ENCODE measurements around the gene PPM1N. TPM values are rescaled to one million over a fixed set of nuclear protein-coding genes. Genes with fewer than 3 reads are reported as not detected.

The PPM1N gene
- total and polyA plus RNA-seq, 2 of the 13 experiments (the other 11 are each of a cell fraction or from before 2014, with no cell fraction given), result 0.31 to 1.8 TPM

GRCh38 chr19:45469132-45469944, 28.9 kb upstream of the PPM1N start (continued):
- TF ChIP-seq TERF1 (CRISPR knock-in tag; IDR thresholded peaks at IDR 0.05), result no peak
- TF ChIP-seq, protein P1, sequence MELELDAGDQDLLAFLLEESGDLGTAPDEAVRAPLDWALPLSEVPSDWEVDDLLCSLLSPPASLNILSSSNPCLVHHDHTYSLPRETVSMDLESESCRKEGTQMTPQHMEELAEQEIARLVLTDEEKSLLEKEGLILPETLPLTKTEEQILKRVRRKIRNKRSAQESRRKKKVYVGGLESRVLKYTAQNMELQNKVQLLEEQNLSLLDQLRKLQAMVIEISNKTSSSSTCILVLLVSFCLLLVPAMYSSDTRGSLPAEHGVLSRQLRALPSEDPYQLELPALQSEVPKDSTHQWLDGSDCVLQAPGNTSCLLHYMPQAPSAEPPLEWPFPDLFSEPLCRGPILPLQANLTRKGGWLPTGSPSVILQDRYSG (CRISPR knock-in tag; IDR thresholded peaks at IDR 0.05), result no peak
- no peak for TF ChIP-seq PRMT3 (CRISPR knock-in tag; IDR thresholded peaks at IDR 0.05; ENCODE audit: borderline replicate concordance, low read depth)
- no peak for TF ChIP-seq ZNF530 (CRISPR knock-in tag; IDR thresholded peaks at IDR 0.05; ENCODE audit: low read depth)
- peak; percentile 79; the same call in 1 of the 2 replicates for TF ChIP-seq TBP (CRISPR knock-in tag; IDR thresholded peaks at IDR 0.05)
- no peak for TF ChIP-seq TRIM24 (CRISPR knock-in tag; IDR thresholded peaks at IDR 0.05)
- TF ChIP-seq ZNF30 (CRISPR knock-in tag; IDR thresholded peaks at IDR 0.05), result no peak
- TF ChIP-seq ZNF674 (CRISPR knock-in tag; IDR thresholded peaks at IDR 0.05; ENCODE audit: low read depth), result 0 out of 2 replicates have a peak, but pooled peaks have one; percentile 36
- no peak for TF ChIP-seq MTF1 (CRISPR knock-in tag; IDR thresholded peaks at IDR 0.05)
- no peak for TF ChIP-seq NONO (IDR thresholded peaks at IDR 0.05)
- TF ChIP-seq NONO (CRISPR knock-in tag; conservative IDR thresholded peaks at IDR 0.05), result peak; percentile 86
- no peak for TF ChIP-seq KLF9 (CRISPR knock-in tag; IDR thresholded peaks at IDR 0.05; ENCODE audit: low read depth)
- TF ChIP-seq ZNF101 (CRISPR knock-in tag; IDR thresholded peaks at IDR 0.05; ENCODE audit: borderline replicate concordance, low read depth), result 0 out of 2 replicates have a peak, but pooled peaks have one; percentile 64
- TF ChIP-seq ARID2 (CRISPR knock-in tag; IDR thresholded peaks at IDR 0.05; ENCODE audit: borderline replicate concordance), result no peak
- no peak for TF ChIP-seq ZNF432 (CRISPR knock-in tag; IDR thresholded peaks at IDR 0.05; ENCODE audit: borderline replicate concordance)
- no peak for TF ChIP-seq MED13 (CRISPR knock-in tag; IDR thresholded peaks at IDR 0.05)
- TF ChIP-seq, protein P2, sequence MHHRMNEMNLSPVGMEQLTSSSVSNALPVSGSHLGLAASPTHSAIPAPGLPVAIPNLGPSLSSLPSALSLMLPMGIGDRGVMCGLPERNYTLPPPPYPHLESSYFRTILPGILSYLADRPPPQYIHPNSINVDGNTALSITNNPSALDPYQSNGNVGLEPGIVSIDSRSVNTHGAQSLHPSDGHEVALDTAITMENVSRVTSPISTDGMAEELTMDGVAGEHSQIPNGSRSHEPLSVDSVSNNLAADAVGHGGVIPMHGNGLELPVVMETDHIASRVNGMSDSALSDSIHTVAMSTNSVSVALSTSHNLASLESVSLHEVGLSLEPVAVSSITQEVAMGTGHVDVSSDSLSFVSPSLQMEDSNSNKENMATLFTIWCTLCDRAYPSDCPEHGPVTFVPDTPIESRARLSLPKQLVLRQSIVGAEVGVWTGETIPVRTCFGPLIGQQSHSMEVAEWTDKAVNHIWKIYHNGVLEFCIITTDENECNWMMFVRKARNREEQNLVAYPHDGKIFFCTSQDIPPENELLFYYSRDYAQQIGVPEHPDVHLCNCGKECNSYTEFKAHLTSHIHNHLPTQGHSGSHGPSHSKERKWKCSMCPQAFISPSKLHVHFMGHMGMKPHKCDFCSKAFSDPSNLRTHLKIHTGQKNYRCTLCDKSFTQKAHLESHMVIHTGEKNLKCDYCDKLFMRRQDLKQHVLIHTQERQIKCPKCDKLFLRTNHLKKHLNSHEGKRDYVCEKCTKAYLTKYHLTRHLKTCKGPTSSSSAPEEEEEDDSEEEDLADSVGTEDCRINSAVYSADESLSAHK (CRISPR knock-in tag; IDR thresholded peaks at IDR 0.05; ENCODE audit: borderline replicate concordance), result 0 out of 2 replicates have a peak, but pooled peaks have one; percentile 76
- TF ChIP-seq NR2F2 (IDR thresholded peaks at IDR 0.05; ENCODE audit: borderline replicate concordance, low read depth), result no peak
- TF ChIP-seq, protein P3, sequence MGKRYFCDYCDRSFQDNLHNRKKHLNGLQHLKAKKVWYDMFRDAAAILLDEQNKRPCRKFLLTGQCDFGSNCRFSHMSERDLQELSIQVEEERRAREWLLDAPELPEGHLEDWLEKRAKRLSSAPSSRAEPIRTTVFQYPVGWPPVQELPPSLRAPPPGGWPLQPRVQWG (CRISPR knock-in tag; IDR thresholded peaks at IDR 0.05; ENCODE audit: borderline replicate concordance, low read depth), result no peak
- peak; percentile 41; the same call in 1 of the 2 replicates for TF ChIP-seq CTCF (CRISPR knock-in tag; IDR thresholded peaks at IDR 0.05)
- no peak for TF ChIP-seq SMAD1 (CRISPR knock-in tag; IDR thresholded peaks at IDR 0.05; ENCODE audit: borderline replicate concordance, low read depth)
